Naive thymus-derived CD4-positive, alpha-beta T cell (primary cell): ENCODE measurements around the gene ATF6. TPM values are rescaled to one million over a fixed set of nuclear protein-coding genes. Genes with fewer than 3 reads are reported as not detected.
A peak's percentile ranks its signal among the peaks of the same experiment; 100 is the strongest.

ENCODE experiments used
- ATAC-seq: fragments of 150-1000 bp; cut with Tn5 transposase; 2 replicates; pipeline ENCODE4 v1.10.0; 2021; ENCODE audit warnings: mild to moderate bottlenecking, moderate library complexity
- CTCF ChIA-PET: fragments of 350-600 bp; sonication (Branson Sonifier 250); formaldehyde crosslinking; loops from one replicate; lab custom pipeline; 2021; ENCODE audit warnings: antibody characterized with exemption; lab: Charles Lee
- POLR2A ChIA-PET: fragments of 350-600 bp; sonication (Branson Sonifier 250); formaldehyde crosslinking; loops from one replicate; lab custom pipeline; 2021; ENCODE audit warnings: antibody characterized with exemption, inconsistent platforms; lab: Charles Lee
- DNase-seq, 9 donors: peaks; one replicate each; pipeline versions ENCODE4 v3.0.0 to v3.0.0-alpha.2; 2020 to 2022; ENCODE audit warnings: mixed read lengths in 1 of 9
- H3K27ac ChIP-seq: one replicate; pipeline ENCODE4 v1.7.0; 2013; ENCODE audit warnings: mild to moderate bottlenecking, low read depth, low read length, moderate library complexity
- H3K27me3 ChIP-seq, 2 donors: one replicate each; pipeline ENCODE4 v1.7.0; 2013; ENCODE audit warnings: low read length in 2 of 2, mild to moderate bottlenecking in 2 of 2, moderate library complexity in 2 of 2; ENCODE audit not compliant: control insufficient read depth in 2 of 2, insufficient read depth in 2 of 2
- H3K36me3 ChIP-seq, 3 experiments: 1 replicate in 2 of 3; 2 replicates in 1 of 3; pipeline ENCODE4 v1.7.0; 2013; ENCODE audit warnings: low read length in 3 of 3, mild to moderate bottlenecking in 3 of 3, moderate library complexity in 1 of 3; ENCODE audit not compliant: insufficient read depth in 3 of 3, control insufficient read depth in 2 of 3
- H3K4me1 ChIP-seq, 2 donors: one replicate each; pipeline ENCODE4 v1.7.0; 2013; ENCODE audit warnings: low read length in 2 of 2, mild to moderate bottlenecking in 2 of 2, moderate library complexity in 1 of 2; ENCODE audit not compliant: control insufficient read depth in 2 of 2, insufficient read depth in 2 of 2
- H3K4me3 ChIP-seq: 2 replicates; pipeline ENCODE4 v1.7.0; 2013; ENCODE audit warnings: mild to moderate bottlenecking, low read length
- H3K9me3 ChIP-seq, 3 experiments: 1 replicate in 2 of 3; 2 replicates in 1 of 3; pipeline ENCODE4 v1.7.0; 2013; ENCODE audit warnings: low read length in 3 of 3; ENCODE audit not compliant: control insufficient read depth in 2 of 3
- H3K27ac Mint-ChIP-seq, 9 donors: one replicate each; pipeline ENCODE4 v1.8.0; 2020 to 2022; ENCODE audit warnings: mixed read lengths in 9 of 9, mild to moderate bottlenecking in 8 of 9, moderate library complexity in 5 of 9, inconsistent platforms in 2 of 9
- H3K27me3 Mint-ChIP-seq, 5 donors: one replicate each; pipeline ENCODE4 v1.8.0; 2021 to 2022; ENCODE audit warnings: mixed read lengths in 5 of 5, mild to moderate bottlenecking in 1 of 5
- H3K36me3 Mint-ChIP-seq, 5 donors: one replicate each; pipeline ENCODE4 v1.8.0; 2020 to 2022; ENCODE audit warnings: mixed read lengths in 5 of 5, mild to moderate bottlenecking in 3 of 5, inconsistent platforms in 1 of 5
- H3K4me1 Mint-ChIP-seq, 7 donors: one replicate each; pipeline ENCODE4 v1.8.0; 2020 to 2022; ENCODE audit warnings: mixed read lengths in 7 of 7, mild to moderate bottlenecking in 3 of 7, inconsistent platforms in 1 of 7
- H3K4me3 Mint-ChIP-seq, 10 donors: one replicate each; pipeline ENCODE4 v1.8.0; 2020 to 2022; ENCODE audit warnings: mild to moderate bottlenecking in 10 of 10, mixed read lengths in 10 of 10, moderate library complexity in 6 of 10, inconsistent platforms in 2 of 10
- H3K9me3 Mint-ChIP-seq, 11 donors: one replicate each; pipeline ENCODE4 v1.8.0; 2020 to 2022; ENCODE audit warnings: mixed read lengths in 11 of 11, mild to moderate bottlenecking in 4 of 11, inconsistent platforms in 1 of 11, moderate library complexity in 1 of 11
- intact Hi-C, 2 donors: fragments of 100-400 bp; cut with micrococcal nuclease; formaldehyde crosslinking; loops; one replicate each; pipeline ENCODE4 v1.15.1; 2023
- polyA plus RNA-seq, 2 donors: library from polyadenylated mRNA; unstranded; fragments of 300-500 nt; fragmentation: Illumina TruSeq; gene quantifications; one replicate each; pipeline ENCODE4 v1.2.3, GENCODE V29; 2021
- total RNA-seq, 6 experiments: library from RNA in 5 of 6; stranded (reverse) in 5 of 6; gene quantifications; 1 replicate in 5 of 6; 2 replicates in 1 of 6; pipeline ENCODE4 v1.2.3 and lab custom pipeline; 2021 to 2026

ATF6 gene
- total RNA-seq (10 to 100 TPM; 22.4 to 27.5 (median 26.9) TPM), polyA plus RNA-seq (10 to 100 TPM; 17.9 to 20.3 TPM), total RNA-seq (lab: John Stamatoyannopoulos, UW) (150 reads per million, percentile 90 among the genes with 10 or more reads in this experiment)

- H3K27me3 Mint-ChIP-seq, result no peaks in the 10 kb centered on the region
- Histone ChIP-seq H3K4me1 (peaks cover 21 to 26% of the 10 kb centered on the region in 2 donors), H3K27me3 (no peaks in the 10 kb centered on the region), H3K9me3 (no peaks in the 10 kb centered on the region), H3K27ac (peak within 1 kb of the TSS; percentile 93), H3K36me3 (peaks cover 0 to 7% (median 0%) of the 10 kb centered on the region in 3 experiments), H3K4me3 (peak within 1 kb of the TSS; percentile 100)
- DNase-seq (peak; percentile 55 to 84 (median 77)), ATAC-seq (peak; percentile 88)
- H3K9me3 Mint-ChIP-seq, result no peaks in the 10 kb centered on the region
- H3K4me3 Mint-ChIP-seq, result peak within 1 kb of the TSS; percentile 96 to 100 (median 99)
- H3K4me1 Mint-ChIP-seq, result peaks cover 24 to 53% (median 43%) of the 10 kb centered on the region in 7 donors
- intact Hi-C loops, result loop anchor here (1.0 to 10.0 kb wide), 6 partner anchors 17 to 1842 kb away; partner anchors contain the start of genes DUSP12 (in 2 of the 2), TAGLN2 (in 1 of the 2), UAP1 (in 1 of the 2) and UHMK1 (in 1 of the 2)
- ChIA-PET POLR2A (interaction anchor here (0.7 to 1.5 kb wide), 3 partner anchors 10 to 1481 kb away, joined by 3 to 10 read pairs (median 4); partner anchors contain the start of genes DUSP12 and PEX19), CTCF (no interaction called here)
- H3K27ac Mint-ChIP-seq, result peak within 1 kb of the TSS; percentile 96 to 99 (median 98)
- peaks cover 0 to 2% (median 0%) of the 10 kb centered on the region in 5 donors for H3K36me3 Mint-ChIP-seq
These were observed at the start of gene ATF6 for GRCh38 chr1:161766102-161766981. Gene ATF6 (plus strand): TSS chr1:161766320. CDS start chr1:161766361, 41 bp downstream.

DNA sequence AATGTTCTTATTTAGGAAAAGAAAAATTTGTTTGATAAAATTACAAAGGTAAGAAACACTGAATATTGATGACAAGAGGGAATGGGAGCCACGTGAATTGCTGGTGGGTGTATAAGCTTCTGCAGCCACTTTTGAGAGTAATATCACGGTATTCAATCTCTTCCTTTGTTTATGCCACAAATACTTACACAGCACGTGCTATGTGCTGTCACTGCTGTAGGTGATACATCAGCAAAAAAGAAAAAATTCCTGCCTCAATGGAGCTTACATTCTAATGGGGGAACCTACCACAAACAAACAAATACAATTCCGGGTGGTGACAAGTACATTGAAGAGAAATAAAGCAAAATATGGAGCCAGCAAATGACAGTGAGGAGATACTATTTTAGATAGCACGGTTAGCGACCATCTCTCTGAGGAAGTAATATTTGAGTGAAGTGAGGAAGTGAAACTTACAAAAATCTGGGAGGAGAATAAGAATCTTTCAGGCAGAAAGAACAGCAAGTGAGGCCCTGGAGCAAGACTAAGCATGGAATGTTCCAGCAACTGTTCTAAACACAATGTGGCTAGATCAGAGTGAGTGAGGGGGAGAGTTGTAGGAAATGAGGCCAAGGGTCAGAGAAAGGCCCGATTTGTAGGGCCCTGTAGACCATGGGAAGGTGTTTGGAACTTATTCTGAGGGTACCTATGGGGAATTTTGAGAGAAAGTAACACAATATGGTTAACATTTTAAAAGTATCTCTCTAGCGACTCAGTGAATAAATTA is 47.4 kb upstream of the ATF6 start:
- peak overlapping the region in 2 of 9 donors; percentile 4 to 63 for H3K27ac Mint-ChIP-seq
- ChIA-PET CTCF (no interaction called here), POLR2A (interaction anchor here (5.0 kb wide), 1 partner anchor 8 kb away, joined by 21 read pairs; no protein-coding TSS in a partner anchor)
- no peaks in the 10 kb centered on the region for H3K27me3 ChIP-seq
- no peak overlapping the region for H3K27ac ChIP-seq
- H3K27me3 Mint-ChIP-seq, result peaks cover 0 to 73% (median 6%) of the 10 kb centered on the region in 5 donors
- H3K4me1 Mint-ChIP-seq, result peaks cover 5 to 19% (median 10%) of the 10 kb centered on the region in 7 donors
- intact Hi-C loops, result no loop called here
- ATAC-seq, result peak; percentile 49
- H3K4me1 ChIP-seq, result no peaks in the 10 kb centered on the region
- H3K4me3 ChIP-seq, result no peak overlapping the region
- H3K36me3 ChIP-seq, result no peaks in the 10 kb centered on the region
- H3K9me3 ChIP-seq, result no peaks in the 10 kb centered on the region
- DNase-seq, result no peak
- no peaks in the 10 kb centered on the region for H3K9me3 Mint-ChIP-seq
- no peaks in the 10 kb centered on the region for H3K36me3 Mint-ChIP-seq
- peak overlapping the region in 1 of 10 donors; percentile 51 for H3K4me3 Mint-ChIP-seq

GRCh38 chr1:161719325-161719611 is 46.9 kb upstream of the ATF6 start:
- Histone ChIP-seq H3K9me3 (no peaks in the 10 kb centered on the region), H3K27me3 (no peaks in the 10 kb centered on the region), H3K4me3 (no peak overlapping the region), H3K27ac (no peak overlapping the region), H3K36me3 (no peaks in the 10 kb centered on the region), H3K4me1 (no peaks in the 10 kb centered on the region)
- peaks cover 5 to 19% (median 10%) of the 10 kb centered on the region in 7 donors for H3K4me1 Mint-ChIP-seq
- H3K27ac Mint-ChIP-seq, result no peak overlapping the region
- peak overlapping the region in 1 of 10 donors; percentile 51 for H3K4me3 Mint-ChIP-seq
- DNase-seq, result no peak
- no peaks in the 10 kb centered on the region for H3K9me3 Mint-ChIP-seq
- H3K27me3 Mint-ChIP-seq, result peaks cover 0 to 77% (median 8%) of the 10 kb centered on the region in 5 donors
- ATAC-seq, result no peak
- intact Hi-C loops, result no loop called here
- ChIA-PET POLR2A (no interaction called here), CTCF (no interaction called here)
- H3K36me3 Mint-ChIP-seq, result no peaks in the 10 kb centered on the region

GRCh38 chr1:161720422-161720821 is 45.7 kb upstream of the ATF6 start:
- no peak overlapping the region for H3K4me3 ChIP-seq
- Mint-ChIP-seq H3K4me1 (peaks cover 10 to 19% (median 13%) of the 10 kb centered on the region in 7 donors), H3K36me3 (no peaks in the 10 kb centered on the region), H3K4me3 (no peak overlapping the region), H3K27me3 (peaks cover 0 to 80% (median 6%) of the 10 kb centered on the region in 5 donors), H3K27ac (no peak overlapping the region), H3K9me3 (no peaks in the 10 kb centered on the region)
- no peaks in the 10 kb centered on the region for H3K9me3 ChIP-seq
- intact Hi-C loops, result loop anchor here in 1 of 2 donors (10.0 kb wide), 1 partner anchor 1796 kb away; the partner anchor contains the start of gene TAGLN2
- H3K27ac ChIP-seq, result no peak overlapping the region
- DNase-seq, result no peak
- H3K4me1 ChIP-seq, result no peaks in the 10 kb centered on the region
- H3K36me3 ChIP-seq, result no peaks in the 10 kb centered on the region
- ChIA-PET POLR2A (no interaction called here), CTCF (no interaction called here)
- no peaks in the 10 kb centered on the region for H3K27me3 ChIP-seq
- ATAC-seq, result no peak

DNA sequence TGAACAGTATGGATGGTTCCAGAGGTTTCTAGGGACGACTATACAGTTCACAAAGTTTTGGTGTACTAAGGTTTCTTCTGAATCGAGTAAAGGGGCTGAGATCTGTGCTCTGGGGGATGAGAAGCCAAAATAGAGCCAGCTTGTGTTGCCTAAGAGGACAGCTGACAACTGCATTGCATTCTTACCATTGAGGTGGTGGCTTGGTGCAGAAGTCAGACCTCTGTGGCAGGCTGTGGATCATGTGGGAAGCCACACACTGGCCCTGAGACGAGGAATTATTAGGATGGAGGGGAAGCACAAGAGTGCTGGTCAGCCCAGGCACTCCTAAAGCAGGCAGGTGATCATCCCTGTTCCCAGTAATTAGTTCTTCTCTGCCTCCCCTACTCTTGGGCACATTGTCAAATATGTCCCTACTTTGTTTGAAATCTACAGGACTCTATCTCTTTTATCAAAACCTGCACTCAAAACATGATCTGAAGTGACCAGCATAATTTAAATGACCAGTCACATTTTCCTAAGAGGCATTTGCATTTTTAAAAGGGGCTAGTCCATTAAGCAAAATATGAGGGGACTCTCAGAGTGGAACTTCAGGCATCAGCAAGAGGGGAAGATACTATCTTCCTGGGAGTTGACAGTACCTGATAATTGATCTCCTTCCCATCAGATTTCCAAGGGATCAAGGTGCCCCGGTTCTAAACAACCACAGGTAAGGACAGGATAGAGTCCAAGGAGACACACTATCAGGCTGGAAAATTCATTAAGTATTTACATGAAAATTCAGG is 45.0 kb upstream of the ATF6 start, which contains the start of gene FCRLB:
Gene FCRLB (plus strand): TSS at position 589 of the 782 bp plus-strand sequence. CDS start 1,129 bp downstream, outside the sequence.
- H3K9me3 Mint-ChIP-seq, result no peaks in the 10 kb centered on the region
- Histone ChIP-seq H3K4me1 (no peaks in the 10 kb centered on the region), H3K27me3 (no peaks in the 10 kb centered on the region), H3K4me3 (no peak within 1 kb of the TSS), H3K36me3 (no peaks in the 10 kb centered on the region), H3K27ac (no peak within 1 kb of the TSS), H3K9me3 (no peaks in the 10 kb centered on the region)
- H3K4me3 Mint-ChIP-seq, result peak within 1 kb of the TSS in 1 of 10 donors; percentile 65
- CTCF ChIA-PET, result no interaction called here
- no peak for ATAC-seq
- no peak within 1 kb of the TSS for H3K27ac Mint-ChIP-seq
- no peak for DNase-seq
- POLR2A ChIA-PET, result no interaction called here
- H3K27me3 Mint-ChIP-seq, result peaks cover 0 to 80% (median 0%) of the 10 kb centered on the region in 5 donors
- intact Hi-C loops, result loop anchor here in 1 of 2 donors (10.0 kb wide), 1 partner anchor 1796 kb away; the partner anchor contains the start of gene TAGLN2
- peaks cover 13 to 24% (median 18%) of the 10 kb centered on the region in 7 donors for H3K4me1 Mint-ChIP-seq
- H3K36me3 Mint-ChIP-seq, result no peaks in the 10 kb centered on the region
